ENCODE results near the gene FIP1L1.

DNA sequence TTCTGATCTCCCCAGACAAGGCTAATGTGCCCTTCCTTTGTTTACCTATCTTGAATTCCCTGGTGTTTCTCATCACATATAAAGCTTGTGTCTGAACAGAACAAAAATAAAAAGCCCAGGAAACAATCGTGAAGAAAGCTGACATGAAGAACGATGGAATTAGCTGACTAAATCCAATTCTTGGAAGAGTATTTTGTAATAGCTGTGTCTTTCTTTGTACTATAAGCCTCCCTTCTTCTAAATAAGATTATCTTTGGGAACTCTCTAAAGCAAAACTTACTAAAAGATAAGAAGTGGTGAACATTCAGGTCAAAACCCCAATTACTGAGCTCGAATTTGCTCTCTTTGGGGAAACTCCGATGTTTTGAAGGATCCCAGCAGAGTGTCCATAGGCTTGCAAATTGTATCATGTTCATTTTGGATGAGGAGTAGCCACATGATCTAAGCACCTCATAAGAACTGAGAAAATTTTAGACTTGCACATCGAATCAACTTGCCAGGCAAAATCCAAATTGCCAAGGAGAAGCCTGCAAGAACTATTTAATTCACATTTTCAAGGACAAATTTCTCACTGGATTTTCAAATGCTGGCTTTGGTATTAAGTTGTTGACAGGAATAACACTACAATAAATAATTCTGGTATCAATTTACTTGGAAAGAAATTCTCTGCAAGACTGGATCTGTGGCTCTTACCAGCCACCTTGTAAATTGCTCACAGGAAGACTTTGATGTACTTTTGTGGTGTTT, 107.6 kb downstream of the FIP1L1 start:
- TF ChIP-seq POLR2A (IDR thresholded peaks at IDR 0.05; ENCODE audit: low read depth, low read length) (no peak), JUN (IDR thresholded peaks at IDR 0.05; ENCODE audit: borderline replicate concordance, insufficient read depth, insufficient read length, low read depth) (no peak), POLR2AphosphoS5 (IDR thresholded peaks at IDR 0.05; ENCODE audit: insufficient read depth, low read depth, low read length) (no peak), EZH2 (IDR thresholded peaks at IDR 0.05; ENCODE audit: borderline replicate concordance, low read depth, low read length, severe bottlenecking) (no peak), FOS (IDR thresholded peaks at IDR 0.05; ENCODE audit: borderline replicate concordance, insufficient read depth, low read length) (no peak)
- TF ChIP-seq, protein P1, sequence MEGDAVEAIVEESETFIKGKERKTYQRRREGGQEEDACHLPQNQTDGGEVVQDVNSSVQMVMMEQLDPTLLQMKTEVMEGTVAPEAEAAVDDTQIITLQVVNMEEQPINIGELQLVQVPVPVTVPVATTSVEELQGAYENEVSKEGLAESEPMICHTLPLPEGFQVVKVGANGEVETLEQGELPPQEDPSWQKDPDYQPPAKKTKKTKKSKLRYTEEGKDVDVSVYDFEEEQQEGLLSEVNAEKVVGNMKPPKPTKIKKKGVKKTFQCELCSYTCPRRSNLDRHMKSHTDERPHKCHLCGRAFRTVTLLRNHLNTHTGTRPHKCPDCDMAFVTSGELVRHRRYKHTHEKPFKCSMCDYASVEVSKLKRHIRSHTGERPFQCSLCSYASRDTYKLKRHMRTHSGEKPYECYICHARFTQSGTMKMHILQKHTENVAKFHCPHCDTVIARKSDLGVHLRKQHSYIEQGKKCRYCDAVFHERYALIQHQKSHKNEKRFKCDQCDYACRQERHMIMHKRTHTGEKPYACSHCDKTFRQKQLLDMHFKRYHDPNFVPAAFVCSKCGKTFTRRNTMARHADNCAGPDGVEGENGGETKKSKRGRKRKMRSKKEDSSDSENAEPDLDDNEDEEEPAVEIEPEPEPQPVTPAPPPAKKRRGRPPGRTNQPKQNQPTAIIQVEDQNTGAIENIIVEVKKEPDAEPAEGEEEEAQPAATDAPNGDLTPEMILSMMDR (IDR thresholded peaks at IDR 0.05; ENCODE audit: extremely low read depth in 1 of 2, insufficient read depth in 1 of 2, low read depth in 1 of 2, low read length in 2 of 2), result no peak
- TF ChIP-seq, protein P2, sequence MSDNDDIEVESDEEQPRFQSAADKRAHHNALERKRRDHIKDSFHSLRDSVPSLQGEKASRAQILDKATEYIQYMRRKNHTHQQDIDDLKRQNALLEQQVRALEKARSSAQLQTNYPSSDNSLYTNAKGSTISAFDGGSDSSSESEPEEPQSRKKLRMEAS (IDR thresholded peaks at IDR 0.05; ENCODE audit: insufficient read depth, insufficient read length), result no peak

Measured in endothelial cell of umbilical vein (primary cell).